GM18507 (cell line): ENCODE data around the gene FNBP1.

Experiments
- DNase-seq: peaks from one replicate; pipeline ENCODE4 v3.0.0; 2011; ENCODE audit warnings: low read depth; ENCODE audit not compliant: insufficient read length; ENCODE audit errors: extremely low spot score
- FAIRE-seq: peaks from 2 replicates; lab custom pipeline; 2011; peaks lifted over from hg19 to GRCh38; lab: Jason Lieb, UNC

Gene FNBP1

GRCh38 chr9:129885670-129886106 is 157.3 kb downstream of the FNBP1 start:
- DNase-seq, result no peak
- peak; percentile 75 for FAIRE-seq

GRCh38 chr9:129885018-129885669 is 157.8 kb downstream of the FNBP1 start:
- FAIRE-seq, result no peak

GRCh38 chr9:129884220-129885017 is 158.6 kb downstream of the FNBP1 start:
- FAIRE-seq (peak; percentile 91), DNase-seq (peak; percentile 77)

More at GRCh38 chr9:129885018-129885669, 157.8 kb downstream of the FNBP1 start:
- DNase-seq, result no peak

GRCh38 chr9:129881547-129882324 is 161.3 kb downstream of the FNBP1 start:
- FAIRE-seq (no peak), DNase-seq (no peak)

GRCh38 chr9:129880654-129881546 is 162.1 kb downstream of the FNBP1 start:
- FAIRE-seq, result no peak
- no peak for DNase-seq

GRCh38 chr9:129879991-129880653 is 162.9 kb downstream of the FNBP1 start:
- DNase-seq (no peak), FAIRE-seq (no peak)

GRCh38 chr9:129879103-129879699 is 163.8 kb downstream of the FNBP1 start:
- no peak for FAIRE-seq
- DNase-seq, result no peak

GRCh38 chr9:129878291-129878690 is 164.7 kb downstream of the FNBP1 start:
- FAIRE-seq (no peak), DNase-seq (no peak)

GRCh38 chr9:129876815-129877214 is 166.2 kb downstream of the FNBP1 start:
- FAIRE-seq (no peak), DNase-seq (no peak)

- FAIRE-seq, result no peak
Observed at GRCh38 chr9:129875687-129876395, 167.1 kb downstream of the FNBP1 start.

GRCh38 chr9:129875181-129875611 is 167.8 kb downstream of the FNBP1 start:
- FAIRE-seq (no peak), DNase-seq (no peak)

More at GRCh38 chr9:129875687-129876395, 167.1 kb downstream of the FNBP1 start:
- no peak for DNase-seq

GRCh38 chr9:129874261-129875101 is 168.5 kb downstream of the FNBP1 start:
- DNase-seq (no peak), FAIRE-seq (no peak)

GRCh38 chr9:129873563-129874190 is 169.3 kb downstream of the FNBP1 start:
- FAIRE-seq (no peak), DNase-seq (no peak)

- no peak for DNase-seq
- FAIRE-seq, result no peak
Observed at GRCh38 chr9:129871046-129871445, 171.9 kb downstream of the FNBP1 start.

GRCh38 chr9:129869585-129870501 is 173.1 kb downstream of the FNBP1 start:
- no peak for DNase-seq
- FAIRE-seq, result no peak
